ENCODE measurements around the gene HK3.

- TF ChIP-seq, protein P1, sequence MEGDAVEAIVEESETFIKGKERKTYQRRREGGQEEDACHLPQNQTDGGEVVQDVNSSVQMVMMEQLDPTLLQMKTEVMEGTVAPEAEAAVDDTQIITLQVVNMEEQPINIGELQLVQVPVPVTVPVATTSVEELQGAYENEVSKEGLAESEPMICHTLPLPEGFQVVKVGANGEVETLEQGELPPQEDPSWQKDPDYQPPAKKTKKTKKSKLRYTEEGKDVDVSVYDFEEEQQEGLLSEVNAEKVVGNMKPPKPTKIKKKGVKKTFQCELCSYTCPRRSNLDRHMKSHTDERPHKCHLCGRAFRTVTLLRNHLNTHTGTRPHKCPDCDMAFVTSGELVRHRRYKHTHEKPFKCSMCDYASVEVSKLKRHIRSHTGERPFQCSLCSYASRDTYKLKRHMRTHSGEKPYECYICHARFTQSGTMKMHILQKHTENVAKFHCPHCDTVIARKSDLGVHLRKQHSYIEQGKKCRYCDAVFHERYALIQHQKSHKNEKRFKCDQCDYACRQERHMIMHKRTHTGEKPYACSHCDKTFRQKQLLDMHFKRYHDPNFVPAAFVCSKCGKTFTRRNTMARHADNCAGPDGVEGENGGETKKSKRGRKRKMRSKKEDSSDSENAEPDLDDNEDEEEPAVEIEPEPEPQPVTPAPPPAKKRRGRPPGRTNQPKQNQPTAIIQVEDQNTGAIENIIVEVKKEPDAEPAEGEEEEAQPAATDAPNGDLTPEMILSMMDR (IDR thresholded peaks at IDR 0.05): no peak
- TF ChIP-seq EZH2 (IDR thresholded peaks at IDR 0.05): no peak
Measured at GRCh38 chr5:176875014-176875550, 24.1 kb downstream of the HK3 start.

All from neural progenitor cell (in vitro differentiated cells).